Endodermal cell (in vitro differentiated cells): ENCODE measurements around the gene ITLN1. TPM values are rescaled to one million over a fixed set of nuclear protein-coding genes. Genes with fewer than 3 reads are reported as not detected.

ENCODE experiments used
- DNase-seq: peaks from one replicate; pipeline ENCODE4 v3.0.0-alpha.2; 2017
- H3K27ac ChIP-seq: 2 replicates; pipeline ENCODE4 v1.5.1; 2013; ENCODE audit warnings: mild to moderate bottlenecking, low read depth, low read length, moderate library complexity
- H3K27me3 ChIP-seq: 2 replicates; pipeline ENCODE4 v1.6.1; 2013; ENCODE audit warnings: mild to moderate bottlenecking, low read length, moderate library complexity; ENCODE audit not compliant: insufficient read depth, control insufficient read depth, poor library complexity, severe bottlenecking
- H3K36me3 ChIP-seq: 2 replicates; pipeline ENCODE4 v1.7.0; 2013; ENCODE audit warnings: mild to moderate bottlenecking, low read length, moderate library complexity; ENCODE audit not compliant: control insufficient read depth, insufficient read depth
- H3K4me1 ChIP-seq: one replicate; pipeline ENCODE4 v1.7.0; 2013; ENCODE audit warnings: low read length; ENCODE audit not compliant: control insufficient read depth, insufficient read depth
- H3K4me3 ChIP-seq: 2 replicates; pipeline ENCODE4 v1.5.1; 2013; ENCODE audit warnings: mild to moderate bottlenecking, low read length, moderate library complexity
- H3K9ac ChIP-seq: 2 replicates; pipeline ENCODE4 v1.6.1; 2013; ENCODE audit warnings: mild to moderate bottlenecking, low read length, moderate library complexity; ENCODE audit not compliant: poor library complexity, severe bottlenecking; ENCODE audit errors: extremely low read depth
- H3K9me3 ChIP-seq: 2 replicates; pipeline ENCODE4 v1.6.1; 2013; ENCODE audit warnings: mild to moderate bottlenecking, low read length, moderate library complexity; ENCODE audit not compliant: control insufficient read depth
- H3K27ac Mint-ChIP-seq: 2 replicates; pipeline ENCODE4 v1.8.0; 2020; ENCODE audit warnings: mixed read lengths
- H3K27me3 Mint-ChIP-seq: 2 replicates; pipeline ENCODE4 v1.8.0; 2021; ENCODE audit warnings: mild to moderate bottlenecking, mixed read lengths; ENCODE audit not compliant: insufficient read depth
- H3K36me3 Mint-ChIP-seq: 2 replicates; pipeline ENCODE4 v1.8.0; 2020; ENCODE audit warnings: low read depth, mixed read lengths
- H3K4me1 Mint-ChIP-seq: 2 replicates; pipeline ENCODE4 v1.8.0; 2020; ENCODE audit warnings: mixed read lengths
- H3K4me3 Mint-ChIP-seq: 2 replicates; pipeline ENCODE4 v1.8.0; 2020; ENCODE audit warnings: mild to moderate bottlenecking, moderate library complexity, mixed read lengths
- H3K9me3 Mint-ChIP-seq: 2 replicates; pipeline ENCODE4 v1.8.0; 2020; ENCODE audit warnings: mild to moderate bottlenecking, mixed read lengths
- WGBS, 2 experiments: methylation state at CpG; one replicate each; pipeline versions ENCODE4 v1.1.5 to v1.1.7; 2013; ENCODE audit warnings: missing lambda C conversion rate in 2 of 2, mixed read lengths in 1 of 2; ENCODE audit not compliant: insufficient coverage in 1 of 2, insufficient read length in 1 of 2; 5-methylcytosine and 5-hydroxymethylcytosine counted together
- total RNA-seq, 2 donors: library from RNA; stranded (reverse); fragmentation: NEBNext Ultra II Directional in 1 of 2; extraction: Animal tissue kit (Norgen Biotek cat#: 25700) in 1 of 2; gene quantifications; 2 replicates in 1 of 2; 3 replicates in 1 of 2; pipeline ENCODE4 v1.2.1, GENCODE V29; 2021
- TF ChIP-seq, protein P1 (sequence below): fragments of 200-600 bp; sonication (generic); conservative IDR thresholded peaks from 2 replicates; pipeline ENCODE4 v1.5.0; 2021; ENCODE audit warnings: antibody characterized with exemption, mild to moderate bottlenecking

Gene ITLN1
- total RNA-seq, 2 donors from 2014 or later, result 0.22 to 0.51 TPM

DNA sequence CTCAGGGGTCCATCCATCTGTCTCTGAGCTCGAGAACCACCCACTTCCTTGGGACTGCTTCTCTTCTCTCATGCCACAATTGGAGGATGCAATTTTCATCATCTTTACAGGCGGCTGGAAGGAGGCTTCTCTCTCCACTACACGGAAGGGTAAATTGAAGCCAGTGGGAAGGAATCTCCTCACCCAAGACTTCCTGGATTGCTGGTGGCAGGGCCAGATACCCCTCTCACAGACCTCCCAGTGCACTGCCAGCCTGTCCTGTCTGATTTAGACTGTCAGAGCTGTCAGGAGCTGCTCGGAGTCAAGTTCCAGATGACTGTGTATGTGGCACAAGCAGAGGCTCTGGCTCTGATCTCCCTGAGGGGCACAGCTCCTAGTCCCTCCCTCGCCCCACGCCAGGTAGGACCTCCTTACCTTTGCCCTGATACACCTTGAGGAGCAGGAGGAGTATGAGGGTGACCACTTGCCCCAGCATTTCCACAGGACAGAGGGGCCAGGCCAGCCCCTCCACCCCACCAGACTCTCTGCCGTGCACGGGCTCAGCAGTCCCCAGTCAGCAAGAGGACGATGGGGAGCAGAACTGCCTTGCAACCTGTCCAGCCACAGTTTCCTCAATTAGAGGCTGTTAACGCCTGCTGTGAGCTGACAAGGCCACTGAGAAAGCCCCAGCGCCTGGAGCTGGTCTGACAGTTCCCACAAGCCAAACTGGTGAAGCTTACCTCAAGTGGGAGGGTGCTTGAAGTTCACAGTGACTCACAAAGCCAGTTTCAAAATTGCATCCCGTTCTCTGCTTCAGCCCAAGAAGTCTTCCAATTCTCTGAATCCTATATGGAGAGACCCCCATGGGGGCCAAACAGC is 22.5 kb downstream of the ITLN1 start, which contains the start of gene CD244:
CD244 (minus strand) TSS at position 685 of the 858 bp plus-strand sequence; CDS start at position 475, 210 bp downstream.
- no peak within 1 kb of the TSS for H3K4me3 Mint-ChIP-seq
- peak within 1 kb of the TSS; percentile 35 for H3K27ac Mint-ChIP-seq
- peaks cover 44% of the 10 kb centered on the region for H3K4me1 Mint-ChIP-seq
- no peaks in the 10 kb centered on the region for H3K36me3 ChIP-seq
- peak; percentile 86 for DNase-seq
- peaks cover 5% of the 10 kb centered on the region for H3K4me1 ChIP-seq
- no peaks in the 10 kb centered on the region for H3K9me3 Mint-ChIP-seq
- TF ChIP-seq, protein P1, sequence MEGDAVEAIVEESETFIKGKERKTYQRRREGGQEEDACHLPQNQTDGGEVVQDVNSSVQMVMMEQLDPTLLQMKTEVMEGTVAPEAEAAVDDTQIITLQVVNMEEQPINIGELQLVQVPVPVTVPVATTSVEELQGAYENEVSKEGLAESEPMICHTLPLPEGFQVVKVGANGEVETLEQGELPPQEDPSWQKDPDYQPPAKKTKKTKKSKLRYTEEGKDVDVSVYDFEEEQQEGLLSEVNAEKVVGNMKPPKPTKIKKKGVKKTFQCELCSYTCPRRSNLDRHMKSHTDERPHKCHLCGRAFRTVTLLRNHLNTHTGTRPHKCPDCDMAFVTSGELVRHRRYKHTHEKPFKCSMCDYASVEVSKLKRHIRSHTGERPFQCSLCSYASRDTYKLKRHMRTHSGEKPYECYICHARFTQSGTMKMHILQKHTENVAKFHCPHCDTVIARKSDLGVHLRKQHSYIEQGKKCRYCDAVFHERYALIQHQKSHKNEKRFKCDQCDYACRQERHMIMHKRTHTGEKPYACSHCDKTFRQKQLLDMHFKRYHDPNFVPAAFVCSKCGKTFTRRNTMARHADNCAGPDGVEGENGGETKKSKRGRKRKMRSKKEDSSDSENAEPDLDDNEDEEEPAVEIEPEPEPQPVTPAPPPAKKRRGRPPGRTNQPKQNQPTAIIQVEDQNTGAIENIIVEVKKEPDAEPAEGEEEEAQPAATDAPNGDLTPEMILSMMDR, result no peak
- H3K27ac ChIP-seq, result no peak within 1 kb of the TSS
- no peaks in the 10 kb centered on the region for H3K27me3 ChIP-seq
- H3K9me3 ChIP-seq, result no peaks in the 10 kb centered on the region
- no peaks in the 10 kb centered on the region for H3K27me3 Mint-ChIP-seq
- WGBS, 2 experiments, result 73 to 74% methylated on average over 9 to 12 of the region's 12 CpGs
- H3K4me3 ChIP-seq, result no peak within 1 kb of the TSS
- H3K36me3 Mint-ChIP-seq, result no peaks in the 10 kb centered on the region
- H3K9ac ChIP-seq, result no peak within 1 kb of the TSS

DNA sequence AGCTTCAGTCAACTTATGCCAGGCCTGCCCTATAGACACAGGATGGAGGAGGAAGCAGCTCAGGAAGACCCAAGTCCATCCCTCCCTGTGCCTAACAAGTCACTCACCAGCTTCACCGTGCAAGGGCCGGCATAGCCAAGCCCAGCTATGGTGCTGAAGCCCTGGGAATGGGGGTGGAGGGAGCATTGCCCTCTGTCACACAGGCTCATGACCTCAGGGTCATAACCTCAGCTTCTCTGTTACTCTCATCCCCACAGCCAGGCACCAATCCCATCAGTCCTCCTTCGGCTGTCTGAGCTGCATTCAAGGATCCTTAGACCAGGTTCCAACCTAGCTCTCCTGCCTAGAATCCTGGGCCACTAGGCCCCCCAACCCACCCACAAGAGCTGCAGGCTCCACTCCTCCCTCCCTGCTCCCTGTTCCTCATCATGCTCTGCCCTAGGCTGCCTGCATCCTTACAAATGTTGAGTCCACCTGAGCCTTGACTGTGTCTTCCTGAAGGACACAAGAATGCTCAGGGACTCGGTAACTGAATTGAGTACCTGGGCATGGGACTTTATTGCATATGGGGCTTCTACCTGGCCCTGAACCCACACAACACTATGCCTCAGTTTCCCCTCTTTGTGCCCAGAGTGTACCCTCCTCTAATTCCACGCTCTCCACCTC is 24.0 kb downstream of the ITLN1 start:
- Histone ChIP-seq H3K4me1 (peaks cover 5% of the 10 kb centered on the region), H3K9me3 (no peaks in the 10 kb centered on the region), H3K27ac (no peak overlapping the region), H3K9ac (no peak overlapping the region), H3K36me3 (no peaks in the 10 kb centered on the region), H3K27me3 (no peaks in the 10 kb centered on the region), H3K4me3 (no peak overlapping the region)
- peaks cover 31% of the 10 kb centered on the region for H3K4me1 Mint-ChIP-seq
- no peaks in the 10 kb centered on the region for H3K27me3 Mint-ChIP-seq
- no peaks in the 10 kb centered on the region for H3K36me3 Mint-ChIP-seq
- no peak overlapping the region for H3K27ac Mint-ChIP-seq
- H3K4me3 Mint-ChIP-seq, result no peak overlapping the region
- DNase-seq, result no peak
- H3K9me3 Mint-ChIP-seq, result no peaks in the 10 kb centered on the region
- WGBS, 2 experiments, result 73 to 100% methylated on average over 1 to 5 of the region's 5 CpGs
- TF ChIP-seq, protein P1, result no peak

GRCh38 chr1:160859166-160859565 is 25.8 kb downstream of the ITLN1 start:
- H3K4me3 Mint-ChIP-seq, result no peak overlapping the region
- WGBS, 2 experiments, result 85 to 89% methylated on average over 4 to 5 of the region's 5 CpGs

More at GRCh38 chr1:160859166-160859565, 25.8 kb downstream of the ITLN1 start:
- TF ChIP-seq, protein P1, result no peak
- Mint-ChIP-seq H3K36me3 (no peaks in the 10 kb centered on the region), H3K27me3 (no peaks in the 10 kb centered on the region), H3K9me3 (no peaks in the 10 kb centered on the region), H3K27ac (no peak overlapping the region), H3K4me1 (peaks cover 20% of the 10 kb centered on the region)
- Histone ChIP-seq H3K9ac (no peak overlapping the region), H3K27ac (no peak overlapping the region), H3K4me1 (no peaks in the 10 kb centered on the region), H3K27me3 (no peaks in the 10 kb centered on the region), H3K9me3 (no peaks in the 10 kb centered on the region), H3K4me3 (no peak overlapping the region), H3K36me3 (no peaks in the 10 kb centered on the region)
- no peak for DNase-seq
